Neural progenitor cell (in vitro differentiated cells): ENCODE results near the gene KCNC3. TPM values are rescaled to one million over a fixed set of nuclear protein-coding genes. Genes with fewer than 3 reads are reported as not detected.
A peak's percentile ranks its signal among the peaks of the same experiment; 100 is the strongest.

Experiments used
- DNase-seq: peaks from one replicate; pipeline ENCODE4 v3.0.0-alpha.2; 2016; ENCODE audit warnings: low spot score
- H2AFZ ChIP-seq: fragments of 200-600 bp; sonication (generic); replicated peaks from 2 replicates; pipeline ENCODE4 v1.6.1; 2016; ENCODE audit warnings: antibody characterized with exemption
- H3F3A ChIP-seq: fragments of 200-600 bp; sonication (generic); 2 replicates; pipeline ENCODE4 v1.6.1; 2016; ENCODE audit warnings: antibody characterized with exemption, low read depth
- H3K27ac ChIP-seq: fragments of 200-600 bp; sonication (generic); 2 replicates; pipeline ENCODE4 v1.5.1; 2016; ENCODE audit warnings: mild to moderate bottlenecking
- H3K27me3 ChIP-seq: fragments of 200-600 bp; sonication (generic); 2 replicates; pipeline ENCODE4 v1.6.1; 2016; ENCODE audit warnings: mild to moderate bottlenecking, moderate library complexity
- H3K36me3 ChIP-seq: fragments of 200-600 bp; sonication (generic); 2 replicates; pipeline ENCODE4 v1.5.1; 2016
- H3K4me1 ChIP-seq: fragments of 200-600 bp; sonication (generic); 2 replicates; pipeline ENCODE4 v1.6.1; 2016; ENCODE audit warnings: mixed run types
- H3K4me2 ChIP-seq: fragments of 200-600 bp; sonication (generic); 2 replicates; pipeline ENCODE4 v1.6.1; 2016
- H3K4me3 ChIP-seq: fragments of 200-600 bp; sonication (generic); 2 replicates; pipeline ENCODE4 v1.5.1; 2016
- H3K79me2 ChIP-seq: fragments of 200-600 bp; sonication (generic); 2 replicates; pipeline ENCODE4 v1.6.1; 2016; ENCODE audit warnings: low read depth
- H3K9ac ChIP-seq: fragments of 200-600 bp; sonication (generic); 2 replicates; pipeline ENCODE4 v1.6.1; 2016
- H3K9me3 ChIP-seq: fragments of 200-600 bp; sonication (generic); 2 replicates; pipeline ENCODE4 v1.5.1; 2016; ENCODE audit warnings: low read depth
- H4K20me1 ChIP-seq: fragments of 200-600 bp; sonication (generic); 2 replicates; pipeline ENCODE4 v1.6.1; 2016; ENCODE audit warnings: low read depth
- H3K27ac Mint-ChIP-seq: 3 replicates; pipeline ENCODE4 v1.8.0; 2021; ENCODE audit warnings: mixed read lengths
- H3K27me3 Mint-ChIP-seq: 2 replicates; pipeline ENCODE4 v1.8.0; 2022; ENCODE audit warnings: low read depth, mild to moderate bottlenecking, inconsistent platforms, moderate library complexity, mixed read lengths; ENCODE audit not compliant: insufficient read depth
- H3K36me3 Mint-ChIP-seq: 3 replicates; pipeline ENCODE4 v1.8.0; 2021; ENCODE audit warnings: mixed read lengths
- H3K4me1 Mint-ChIP-seq: 3 replicates; pipeline ENCODE4 v1.8.0; 2021; ENCODE audit warnings: mixed read lengths
- H3K4me3 Mint-ChIP-seq: 3 replicates; pipeline ENCODE4 v1.8.0; 2021; ENCODE audit warnings: mild to moderate bottlenecking, moderate library complexity, mixed read lengths
- H3K9me3 Mint-ChIP-seq: 3 replicates; pipeline ENCODE4 v1.8.0; 2020; ENCODE audit warnings: mixed read lengths
- EZH2 ChIP-seq: fragments of 200-600 bp; sonication (generic); IDR thresholded peaks from 2 replicates; pipeline ENCODE4 v1.6.1; 2017; ENCODE audit warnings: antibody characterized with exemption, mild to moderate bottlenecking, moderate library complexity
- EZH2phosphoT487 ChIP-seq: fragments of 200-600 bp; sonication (generic); IDR thresholded peaks from 2 replicates; pipeline ENCODE4 v1.6.1; 2017; ENCODE audit warnings: antibody characterized with exemption
- total RNA-seq: library from RNA; depleted of rRNA; stranded (reverse); fragments of >200 nt; gene quantifications from 2 replicates; pipeline ENCODE4 v1.2.3, GENCODE V29; 2015; ENCODE audit warnings: low replicate concordance
- TF ChIP-seq, protein P1 (sequence below): fragments of 200-600 bp; sonication (generic); IDR thresholded peaks from 2 replicates; pipeline ENCODE4 v1.5.1; 2017; ENCODE audit warnings: antibody characterized with exemption, mild to moderate bottlenecking

Gene KCNC3
- total RNA-seq, 1 donor from 2014 or later = 0.41 TPM

DNA sequence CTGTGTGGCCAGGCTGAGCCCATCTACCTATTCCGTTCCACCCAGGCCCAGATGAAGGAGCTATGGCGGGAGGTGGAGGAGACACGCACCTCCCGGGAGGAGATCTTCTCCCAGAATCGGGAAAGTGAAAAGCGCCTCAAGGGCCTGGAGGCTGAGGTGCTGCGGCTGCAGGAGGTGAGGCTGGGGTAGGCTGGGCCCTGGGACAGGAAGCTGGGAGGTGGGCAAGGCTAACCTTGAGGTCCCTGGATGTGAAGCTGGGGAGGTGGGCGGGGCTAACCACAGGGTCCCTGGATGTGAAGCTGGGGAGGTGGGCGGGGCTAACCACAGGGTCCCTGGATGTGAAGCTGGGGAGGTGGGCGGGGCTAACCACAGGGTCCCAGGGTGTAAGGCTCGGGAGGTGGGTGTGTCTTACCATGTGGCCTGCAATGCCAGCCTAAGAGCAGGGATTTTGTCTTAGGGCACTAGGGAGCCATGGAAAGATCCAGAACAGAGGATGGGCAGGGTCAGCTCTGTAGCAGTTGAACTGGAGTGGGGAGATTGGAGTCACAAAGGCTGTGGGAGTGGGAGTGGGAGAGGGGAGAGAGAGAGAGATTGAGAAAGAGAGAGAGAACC is 36.9 kb downstream of the KCNC3 start:
- no peaks in the 10 kb centered on the region for H3F3A ChIP-seq
- no peak overlapping the region for H3K4me3 Mint-ChIP-seq
- H3K9me3 ChIP-seq = no peaks in the 10 kb centered on the region
- no peak for DNase-seq
- peaks cover 2% of the 10 kb centered on the region for H3K4me1 Mint-ChIP-seq
- H3K27me3 ChIP-seq = no peaks in the 10 kb centered on the region
- H2AFZ ChIP-seq = no peak overlapping the region
- H3K4me2 ChIP-seq = no peak overlapping the region
- H3K27ac ChIP-seq = no peak overlapping the region
- no peaks in the 10 kb centered on the region for H3K36me3 ChIP-seq
- H3K27me3 Mint-ChIP-seq = peaks cover 6% of the 10 kb centered on the region
- H3K4me3 ChIP-seq = no peak overlapping the region
- TF ChIP-seq, protein P1, sequence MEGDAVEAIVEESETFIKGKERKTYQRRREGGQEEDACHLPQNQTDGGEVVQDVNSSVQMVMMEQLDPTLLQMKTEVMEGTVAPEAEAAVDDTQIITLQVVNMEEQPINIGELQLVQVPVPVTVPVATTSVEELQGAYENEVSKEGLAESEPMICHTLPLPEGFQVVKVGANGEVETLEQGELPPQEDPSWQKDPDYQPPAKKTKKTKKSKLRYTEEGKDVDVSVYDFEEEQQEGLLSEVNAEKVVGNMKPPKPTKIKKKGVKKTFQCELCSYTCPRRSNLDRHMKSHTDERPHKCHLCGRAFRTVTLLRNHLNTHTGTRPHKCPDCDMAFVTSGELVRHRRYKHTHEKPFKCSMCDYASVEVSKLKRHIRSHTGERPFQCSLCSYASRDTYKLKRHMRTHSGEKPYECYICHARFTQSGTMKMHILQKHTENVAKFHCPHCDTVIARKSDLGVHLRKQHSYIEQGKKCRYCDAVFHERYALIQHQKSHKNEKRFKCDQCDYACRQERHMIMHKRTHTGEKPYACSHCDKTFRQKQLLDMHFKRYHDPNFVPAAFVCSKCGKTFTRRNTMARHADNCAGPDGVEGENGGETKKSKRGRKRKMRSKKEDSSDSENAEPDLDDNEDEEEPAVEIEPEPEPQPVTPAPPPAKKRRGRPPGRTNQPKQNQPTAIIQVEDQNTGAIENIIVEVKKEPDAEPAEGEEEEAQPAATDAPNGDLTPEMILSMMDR = no peak
- TF ChIP-seq EZH2phosphoT487 = no peak
- no peak for TF ChIP-seq EZH2
- peaks cover 3% of the 10 kb centered on the region for H3K9me3 Mint-ChIP-seq
- H3K4me1 ChIP-seq = no peaks in the 10 kb centered on the region
- H4K20me1 ChIP-seq = no peaks in the 10 kb centered on the region
- H3K79me2 ChIP-seq = no peaks in the 10 kb centered on the region
- H3K36me3 Mint-ChIP-seq = peaks cover 9% of the 10 kb centered on the region
- no peak overlapping the region for H3K27ac Mint-ChIP-seq
- H3K9ac ChIP-seq = no peak overlapping the region

DNA sequence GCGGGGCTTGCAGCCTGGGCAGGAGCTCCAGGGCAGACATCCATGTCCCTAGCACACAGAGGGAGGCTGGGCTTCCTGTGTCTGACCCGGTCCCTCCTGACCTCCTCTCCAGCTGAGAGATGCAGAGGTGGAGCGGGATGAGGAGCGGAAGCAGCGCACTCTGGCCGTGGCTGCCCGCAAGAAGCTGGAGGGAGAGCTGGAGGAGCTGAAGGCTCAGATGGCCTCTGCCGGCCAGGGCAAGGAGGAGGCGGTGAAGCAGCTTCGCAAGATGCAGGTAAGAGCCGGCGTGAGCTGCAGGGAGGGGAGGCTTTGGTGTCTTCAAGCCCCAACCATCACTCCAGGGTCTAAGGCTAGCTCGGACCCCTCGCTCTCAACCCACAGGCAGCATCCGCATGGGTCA is 38.4 kb downstream of the KCNC3 start:
- Histone ChIP-seq H3K4me2 (no peak overlapping the region), H3K27ac (no peak overlapping the region), H3K9ac (no peak overlapping the region), H3F3A (no peaks in the 10 kb centered on the region), H3K27me3 (no peaks in the 10 kb centered on the region), H3K36me3 (no peaks in the 10 kb centered on the region), H2AFZ (no peak overlapping the region), H4K20me1 (no peaks in the 10 kb centered on the region), H3K79me2 (no peaks in the 10 kb centered on the region), H3K4me1 (no peaks in the 10 kb centered on the region), H3K9me3 (peaks cover 6% of the 10 kb centered on the region), H3K4me3 (no peak overlapping the region)
- no peak overlapping the region for H3K27ac Mint-ChIP-seq
- H3K27me3 Mint-ChIP-seq = peaks cover 6% of the 10 kb centered on the region
- no peaks in the 10 kb centered on the region for H3K4me1 Mint-ChIP-seq
- no peak overlapping the region for H3K4me3 Mint-ChIP-seq
- peaks cover 15% of the 10 kb centered on the region for H3K36me3 Mint-ChIP-seq
- no peak for DNase-seq
- H3K9me3 Mint-ChIP-seq = peaks cover 13% of the 10 kb centered on the region
- TF ChIP-seq EZH2 (no peak), EZH2phosphoT487 (no peak)

DNA sequence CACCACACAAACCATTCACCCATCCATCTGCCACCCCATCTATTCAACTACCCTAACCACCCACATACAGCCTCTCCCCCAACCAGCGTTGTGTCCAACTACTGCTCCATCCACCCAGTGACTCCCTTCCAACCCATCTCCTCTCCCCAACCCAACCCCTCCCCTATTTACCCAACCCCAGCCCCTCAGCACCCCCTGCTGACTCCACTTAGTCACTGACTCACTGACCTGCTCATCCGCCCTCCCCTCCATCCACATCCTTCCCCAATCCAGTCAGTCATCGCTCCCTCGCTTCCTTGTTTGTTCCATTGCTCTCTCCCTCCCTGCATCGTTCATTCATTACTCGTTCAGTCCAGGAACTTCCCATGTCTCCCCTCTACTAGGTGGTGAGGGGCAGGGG is 39.2 kb downstream of the KCNC3 start:
- no peak overlapping the region for H2AFZ ChIP-seq
- H3K36me3 Mint-ChIP-seq = peaks cover 20% of the 10 kb centered on the region
- no peak overlapping the region for H3K27ac ChIP-seq
- no peaks in the 10 kb centered on the region for H3K27me3 ChIP-seq
- DNase-seq = peak; percentile 32
- peaks cover 10% of the 10 kb centered on the region for H3K9me3 ChIP-seq
- no peaks in the 10 kb centered on the region for H3K4me1 Mint-ChIP-seq
- no peak overlapping the region for H3K4me3 Mint-ChIP-seq
- H3K9ac ChIP-seq = no peak overlapping the region
- no peak overlapping the region for H3K4me3 ChIP-seq
- no peak overlapping the region for H3K4me2 ChIP-seq
- H3K27ac Mint-ChIP-seq = no peak overlapping the region
- H3K36me3 ChIP-seq = no peaks in the 10 kb centered on the region
- H3F3A ChIP-seq = no peaks in the 10 kb centered on the region
- H3K4me1 ChIP-seq = no peaks in the 10 kb centered on the region
- peaks cover 21% of the 10 kb centered on the region for H3K9me3 Mint-ChIP-seq
- H3K79me2 ChIP-seq = no peaks in the 10 kb centered on the region
- TF ChIP-seq EZH2 (no peak), EZH2phosphoT487 (no peak)
- TF ChIP-seq, protein P1 = no peak
- peaks cover 6% of the 10 kb centered on the region for H3K27me3 Mint-ChIP-seq
- H4K20me1 ChIP-seq = no peaks in the 10 kb centered on the region

DNA sequence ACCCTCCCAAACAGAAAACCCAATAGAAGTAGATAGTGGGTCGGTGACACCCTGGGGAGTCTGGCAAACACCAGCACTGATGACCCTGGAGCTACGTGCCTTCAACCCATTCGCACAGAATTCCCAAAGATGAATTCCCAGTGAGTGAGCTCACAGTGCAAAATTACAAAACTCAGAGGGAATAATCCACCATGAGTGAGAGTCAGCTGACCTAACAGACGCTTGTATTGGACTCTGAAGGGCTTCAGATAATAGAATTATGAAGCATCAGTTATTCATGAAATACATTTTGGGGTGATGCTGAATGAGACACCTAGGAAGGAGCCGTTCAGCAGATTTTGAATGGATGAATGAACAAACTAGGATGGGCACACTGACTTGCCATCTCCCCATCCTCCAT is 40.2 kb downstream of the KCNC3 start:
- H3K36me3 ChIP-seq = no peaks in the 10 kb centered on the region
- peaks cover 10% of the 10 kb centered on the region for H3K9me3 ChIP-seq
- H3K36me3 Mint-ChIP-seq = peaks cover 20% of the 10 kb centered on the region
- H3K4me3 ChIP-seq = no peak overlapping the region
- H3K4me3 Mint-ChIP-seq = no peak overlapping the region
- TF ChIP-seq, protein P1 = no peak
- no peak for TF ChIP-seq EZH2phosphoT487
- TF ChIP-seq EZH2 = no peak
- H4K20me1 ChIP-seq = no peaks in the 10 kb centered on the region
- no peaks in the 10 kb centered on the region for H3K4me1 Mint-ChIP-seq
- H3K4me1 ChIP-seq = no peaks in the 10 kb centered on the region
- peaks cover 21% of the 10 kb centered on the region for H3K9me3 Mint-ChIP-seq
- no peaks in the 10 kb centered on the region for H3F3A ChIP-seq
- no peaks in the 10 kb centered on the region for H3K79me2 ChIP-seq
- H3K27ac ChIP-seq = no peak overlapping the region
- H3K27me3 ChIP-seq = no peaks in the 10 kb centered on the region
- no peak overlapping the region for H3K27ac Mint-ChIP-seq
- DNase-seq = no peak
- H2AFZ ChIP-seq = no peak overlapping the region
- H3K27me3 Mint-ChIP-seq = peaks cover 6% of the 10 kb centered on the region
- no peak overlapping the region for H3K9ac ChIP-seq
- no peak overlapping the region for H3K4me2 ChIP-seq
